K562 (cell line): ENCODE data around the gene UCHL5. TPM values are rescaled to one million over a fixed set of nuclear protein-coding genes. Genes with fewer than 3 reads are reported as not detected.

Experiments
- MTA2 ChIP-seq: fragments of 450-650 bp; IDR thresholded peaks from 2 replicates; pipeline ENCODE4 v1.6.1; 2016; ENCODE audit warnings: low read depth
- NBN ChIP-seq: fragments of 450-650 bp; IDR thresholded peaks from 2 replicates; pipeline ENCODE4 v1.6.1; 2016; ENCODE audit warnings: low read depth, mild to moderate bottlenecking
- NONO ChIP-seq, 2 experiments: fragments of 200-400 bp in 1 of 2; fragments of 450-650 bp in 1 of 2; formaldehyde crosslinking in 1 of 2; IDR thresholded peaks; 2 replicates each; pipeline ENCODE4 v1.6.1; 2017; ENCODE audit warnings: low read depth in 2 of 2, mild to moderate bottlenecking in 2 of 2, moderate library complexity in 2 of 2, low read length in 1 of 2
- SIX5 ChIP-seq, 2 experiments: IDR thresholded peaks; 2 replicates each; pipeline ENCODE4 v1.6.1; 2011; ENCODE audit warnings: low read length in 2 of 2, borderline replicate concordance in 1 of 2, low read depth in 1 of 2, mild to moderate bottlenecking in 1 of 2, moderate library complexity in 1 of 2; ENCODE audit not compliant: insufficient read depth in 1 of 2
- ZNF133 ChIP-seq: fragments of 250-450 bp; sonication (Bioruptor Pico); IDR thresholded peaks from 2 replicates; pipeline ENCODE4 v1.4.0; 2020; ENCODE audit warnings: mild to moderate bottlenecking
- ZNF274 ChIP-seq: IDR thresholded peaks from 2 replicates; pipeline ENCODE4 v1.6.1; 2011; ENCODE audit warnings: low read depth, mild to moderate bottlenecking, low read length, moderate library complexity, borderline replicate concordance
- ZNF311 ChIP-seq: fragments of 250-450 bp; sonication (Bioruptor Pico); IDR thresholded peaks from 2 replicates; pipeline ENCODE4 v1.4.0; 2020; ENCODE audit warnings: mild to moderate bottlenecking, moderate library complexity
- polyA plus RNA-seq, 8 experiments: library from polyadenylated mRNA; depleted of rRNA in 4 of 8; stranded (reverse) in 5 of 8; unstranded in 3 of 8; fragments of >200 nt; fragmentation: Nextera tagmentation in 2 of 8; fragmentation: Illumina TruSeq in 1 of 8; extraction: Ambion mirVana in 2 of 8; extraction: Trizol in 1 of 8; gene quantifications; 2 replicates each; pipeline versions ENCODE4 v1.2.1 to v1.2.3, GENCODE V29; 2011 to 2014; ENCODE audit warnings: inconsistent platforms in 1 of 8, missing spikeins in 1 of 8
- total RNA-seq, 7 experiments: library from RNA; depleted of rRNA in 6 of 7; stranded (reverse); fragments of >200 nt in 6 of 7; fragmentation: Illumina TruSeq in 2 of 7; extraction: Trizol in 2 of 7; gene quantifications; 2 replicates each; pipeline versions ENCODE4 v1.2.1 to v1.2.3, GENCODE V29; 2011 to 2021; ENCODE audit warnings: low replicate concordance in 1 of 7
- TF ChIP-seq, protein P1 (sequence below): fragments of 250-450 bp; sonication (Bioruptor Pico); IDR thresholded peaks from 2 replicates; pipeline ENCODE4 v1.4.0; 2020; ENCODE audit warnings: borderline replicate concordance
- TF ChIP-seq, protein P2 (sequence below): IDR thresholded peaks from 2 replicates; pipeline ENCODE4 v1.6.1; 2011; ENCODE audit warnings: borderline replicate concordance, low read depth, mild to moderate bottlenecking, moderate library complexity, low read length; ENCODE audit not compliant: insufficient read depth, poor library complexity, severe bottlenecking
- TF ChIP-seq, protein P3 (sequence below): fragments of 450-650 bp; IDR thresholded peaks from 2 replicates; pipeline ENCODE4 v1.7.1; 2018; ENCODE audit warnings: mild to moderate bottlenecking, low read depth; ENCODE audit not compliant: partially characterized antibody
- TF ChIP-seq, protein P4 (sequence below), 2 experiments: fragments of 450-650 bp; IDR thresholded peaks; 2 replicates each; pipeline ENCODE4 v1.6.1; 2016; ENCODE audit warnings: mild to moderate bottlenecking in 2 of 2, borderline replicate concordance in 1 of 2, low read depth in 1 of 2, moderate library complexity in 1 of 2

The UCHL5 gene
- total and polyA plus RNA-seq, 9 of the 15 experiments (the other 6 are each of a cell fraction or from before 2014, with no cell fraction given) = 61.0 to 206 (median 122) TPM

DNA sequence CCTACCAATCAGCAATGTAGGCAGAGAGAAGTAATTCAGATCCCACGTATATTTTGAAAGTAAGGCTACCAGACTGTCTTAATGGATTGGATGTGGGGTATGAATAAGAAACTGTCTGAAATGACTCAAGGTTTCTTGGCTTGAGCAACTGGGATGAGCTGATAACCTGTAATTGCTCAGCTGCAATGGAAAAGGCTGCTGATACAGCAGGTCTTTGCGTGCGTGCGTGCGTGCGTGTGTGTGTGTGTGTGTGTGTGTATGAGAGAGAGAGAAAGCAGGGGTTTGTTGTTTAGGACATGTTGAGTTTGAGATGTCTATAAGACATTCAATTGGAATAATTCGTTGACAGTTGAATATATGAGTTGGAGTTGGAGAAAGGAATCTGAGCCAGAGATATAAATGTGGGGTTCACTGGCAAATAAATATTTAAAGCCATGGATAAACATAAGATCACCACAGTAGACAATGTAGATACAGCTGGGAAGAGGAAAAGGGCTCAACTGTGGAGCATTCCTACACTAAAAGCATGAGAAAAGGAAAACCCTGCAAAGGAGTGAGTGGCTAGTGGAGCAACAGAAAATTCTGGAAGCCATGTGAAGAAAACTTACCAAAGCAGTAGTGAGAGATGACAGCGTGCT, 72.9 kb downstream of the UCHL5 start (continued):
- TF ChIP-seq, protein P1, sequence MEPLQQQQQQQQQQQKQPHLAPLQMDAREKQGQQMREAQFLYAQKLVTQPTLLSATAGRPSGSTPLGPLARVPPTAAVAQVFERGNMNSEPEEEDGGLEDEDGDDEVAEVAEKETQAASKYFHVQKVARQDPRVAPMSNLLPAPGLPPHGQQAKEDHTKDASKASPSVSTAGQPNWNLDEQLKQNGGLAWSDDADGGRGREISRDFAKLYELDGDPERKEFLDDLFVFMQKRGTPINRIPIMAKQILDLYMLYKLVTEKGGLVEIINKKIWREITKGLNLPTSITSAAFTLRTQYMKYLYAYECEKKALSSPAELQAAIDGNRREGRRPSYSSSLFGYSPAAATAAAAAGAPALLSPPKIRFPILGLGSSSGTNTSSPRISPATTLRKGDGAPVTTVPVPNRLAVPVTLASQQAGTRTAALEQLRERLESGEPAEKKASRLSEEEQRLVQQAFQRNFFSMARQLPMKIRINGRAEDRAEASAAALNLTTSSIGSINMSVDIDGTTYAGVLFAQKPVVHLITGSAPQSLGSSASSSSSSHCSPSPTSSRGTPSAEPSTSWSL (CRISPR knock-in tag) = no peak
- TF ChIP-seq NONO (IDR thresholded peaks at IDR 0.05; ENCODE audit: low read depth in 2 of 2, low read length in 1 of 2) (no peak), SIX5 (IDR thresholded peaks at IDR 0.05; ENCODE audit: borderline replicate concordance in 1 of 2, insufficient read depth in 1 of 2, low read depth in 1 of 2, low read length in 2 of 2) (no peak), ZNF274 (no peak), ZNF311 (CRISPR knock-in tag) (no peak), MTA2 (peak; percentile 98), ZNF133 (CRISPR knock-in tag) (no peak), NBN (peak; percentile 95)
- TF ChIP-seq, protein P2, sequence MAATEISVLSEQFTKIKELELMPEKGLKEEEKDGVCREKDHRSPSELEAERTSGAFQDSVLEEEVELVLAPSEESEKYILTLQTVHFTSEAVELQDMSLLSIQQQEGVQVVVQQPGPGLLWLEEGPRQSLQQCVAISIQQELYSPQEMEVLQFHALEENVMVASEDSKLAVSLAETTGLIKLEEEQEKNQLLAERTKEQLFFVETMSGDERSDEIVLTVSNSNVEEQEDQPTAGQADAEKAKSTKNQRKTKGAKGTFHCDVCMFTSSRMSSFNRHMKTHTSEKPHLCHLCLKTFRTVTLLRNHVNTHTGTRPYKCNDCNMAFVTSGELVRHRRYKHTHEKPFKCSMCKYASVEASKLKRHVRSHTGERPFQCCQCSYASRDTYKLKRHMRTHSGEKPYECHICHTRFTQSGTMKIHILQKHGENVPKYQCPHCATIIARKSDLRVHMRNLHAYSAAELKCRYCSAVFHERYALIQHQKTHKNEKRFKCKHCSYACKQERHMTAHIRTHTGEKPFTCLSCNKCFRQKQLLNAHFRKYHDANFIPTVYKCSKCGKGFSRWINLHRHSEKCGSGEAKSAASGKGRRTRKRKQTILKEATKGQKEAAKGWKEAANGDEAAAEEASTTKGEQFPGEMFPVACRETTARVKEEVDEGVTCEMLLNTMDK = no peak
- TF ChIP-seq, protein P3, sequence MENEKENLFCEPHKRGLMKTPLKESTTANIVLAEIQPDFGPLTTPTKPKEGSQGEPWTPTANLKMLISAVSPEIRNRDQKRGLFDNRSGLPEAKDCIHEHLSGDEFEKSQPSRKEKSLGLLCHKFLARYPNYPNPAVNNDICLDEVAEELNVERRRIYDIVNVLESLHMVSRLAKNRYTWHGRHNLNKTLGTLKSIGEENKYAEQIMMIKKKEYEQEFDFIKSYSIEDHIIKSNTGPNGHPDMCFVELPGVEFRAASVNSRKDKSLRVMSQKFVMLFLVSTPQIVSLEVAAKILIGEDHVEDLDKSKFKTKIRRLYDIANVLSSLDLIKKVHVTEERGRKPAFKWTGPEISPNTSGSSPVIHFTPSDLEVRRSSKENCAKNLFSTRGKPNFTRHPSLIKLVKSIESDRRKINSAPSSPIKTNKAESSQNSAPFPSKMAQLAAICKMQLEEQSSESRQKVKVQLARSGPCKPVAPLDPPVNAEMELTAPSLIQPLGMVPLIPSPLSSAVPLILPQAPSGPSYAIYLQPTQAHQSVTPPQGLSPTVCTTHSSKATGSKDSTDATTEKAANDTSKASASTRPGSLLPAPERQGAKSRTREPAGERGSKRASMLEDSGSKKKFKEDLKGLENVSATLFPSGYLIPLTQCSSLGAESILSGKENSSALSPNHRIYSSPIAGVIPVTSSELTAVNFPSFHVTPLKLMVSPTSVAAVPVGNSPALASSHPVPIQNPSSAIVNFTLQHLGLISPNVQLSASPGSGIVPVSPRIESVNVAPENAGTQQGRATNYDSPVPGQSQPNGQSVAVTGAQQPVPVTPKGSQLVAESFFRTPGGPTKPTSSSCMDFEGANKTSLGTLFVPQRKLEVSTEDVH = peak; percentile 65
- TF ChIP-seq, protein P4, sequence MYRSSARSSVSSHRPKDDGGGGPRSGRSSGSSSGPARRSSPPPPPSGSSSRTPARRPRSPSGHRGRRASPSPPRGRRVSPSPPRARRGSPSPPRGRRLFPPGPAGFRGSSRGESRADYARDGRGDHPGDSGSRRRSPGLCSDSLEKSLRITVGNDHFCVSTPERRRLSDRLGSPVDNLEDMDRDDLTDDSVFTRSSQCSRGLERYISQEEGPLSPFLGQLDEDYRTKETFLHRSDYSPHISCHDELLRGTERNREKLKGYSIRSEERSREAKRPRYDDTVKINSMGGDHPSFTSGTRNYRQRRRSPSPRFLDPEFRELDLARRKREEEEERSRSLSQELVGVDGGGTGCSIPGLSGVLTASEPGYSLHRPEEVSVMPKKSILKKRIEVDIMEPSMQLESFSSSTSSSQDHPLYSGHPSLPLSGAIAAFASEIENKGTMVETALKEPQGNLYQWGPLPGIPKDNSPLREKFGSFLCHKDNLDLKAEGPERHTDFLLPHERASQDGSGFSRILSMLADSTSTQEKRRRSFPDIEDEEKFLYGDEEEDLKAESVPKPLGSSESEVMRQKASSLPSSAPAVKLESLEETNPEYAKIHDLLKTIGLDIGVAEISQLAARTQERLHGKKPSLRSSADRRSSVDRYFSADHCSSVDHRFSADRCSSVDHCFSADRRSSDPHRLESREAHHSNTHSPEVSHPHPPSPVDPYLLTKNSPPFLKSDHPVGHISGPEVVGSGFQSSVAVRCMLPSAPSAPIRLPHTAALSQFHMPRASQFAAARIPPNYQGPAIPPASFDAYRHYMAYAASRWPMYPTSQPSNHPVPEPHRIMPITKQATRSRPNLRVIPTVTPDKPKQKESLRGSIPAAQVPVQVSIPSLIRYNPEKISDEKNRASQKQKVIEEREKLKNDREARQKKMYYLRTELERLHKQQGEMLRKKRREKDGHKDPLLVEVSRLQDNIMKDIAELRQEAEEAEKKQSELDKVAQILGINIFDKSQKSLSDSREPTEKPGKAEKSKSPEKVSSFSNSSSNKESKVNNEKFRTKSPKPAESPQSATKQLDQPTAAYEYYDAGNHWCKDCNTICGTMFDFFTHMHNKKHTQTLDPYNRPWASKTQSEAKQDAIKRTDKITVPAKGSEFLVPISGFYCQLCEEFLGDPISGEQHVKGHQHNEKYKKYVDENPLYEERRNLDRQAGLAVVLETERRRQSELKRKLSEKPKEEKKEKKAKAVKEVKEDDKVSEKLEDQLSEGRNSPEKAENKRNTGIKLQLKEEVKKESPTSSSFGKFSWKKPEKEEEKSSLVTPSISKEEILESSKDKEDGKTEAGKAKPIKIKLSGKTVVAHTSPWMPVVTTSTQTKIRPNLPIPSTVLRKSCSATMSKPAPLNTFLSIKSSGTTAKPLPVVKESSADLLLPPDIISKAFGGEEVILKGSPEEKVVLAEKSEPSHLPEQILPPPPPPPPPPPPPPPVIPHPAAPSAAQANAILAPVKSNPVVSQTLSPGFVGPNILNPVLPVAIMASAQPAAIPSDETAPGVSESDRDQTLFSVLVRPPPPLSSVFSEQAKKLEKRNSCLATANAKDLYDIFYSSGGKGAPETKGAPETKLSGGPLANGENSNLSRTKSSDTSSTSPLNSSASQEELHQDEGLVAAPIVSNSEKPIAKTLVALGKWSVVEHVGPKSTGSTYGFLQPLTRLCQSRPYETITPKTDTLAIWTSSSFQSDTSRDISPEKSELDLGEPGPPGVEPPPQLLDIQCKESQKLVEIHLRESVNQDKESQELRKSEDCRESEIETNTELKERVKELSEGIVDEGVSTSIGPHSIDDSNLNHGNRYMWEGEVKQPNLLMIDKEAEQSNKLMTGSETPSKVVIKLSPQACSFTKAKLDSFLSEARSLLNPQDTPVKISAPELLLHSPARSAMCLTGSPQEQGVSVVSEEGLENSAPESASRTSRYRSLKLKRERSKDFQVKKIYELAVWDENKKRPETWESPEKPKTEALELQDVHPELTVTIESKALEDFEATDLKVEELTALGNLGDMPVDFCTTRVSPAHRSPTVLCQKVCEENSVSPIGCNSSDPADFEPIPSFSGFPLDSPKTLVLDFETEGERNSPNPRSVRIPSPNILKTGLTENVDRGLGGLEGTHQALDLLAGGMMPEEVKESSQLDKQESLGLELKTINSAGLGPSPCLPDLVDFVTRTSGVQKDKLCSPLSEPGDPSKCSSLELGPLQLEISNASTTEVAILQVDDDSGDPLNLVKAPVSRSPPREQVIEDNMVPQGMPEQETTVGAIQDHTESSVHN (IDR thresholded peaks at IDR 0.05; ENCODE audit: borderline replicate concordance in 1 of 2, low read depth in 1 of 2) = peak in 1 of 2 experiments; percentile 69; a peak in 1 of 4 replicates
